ENCODE measurements around the gene ADCY10.

- TF ChIP-seq POLR2A (IDR thresholded peaks at IDR 0.05) (no peak), CTCF (IDR thresholded peaks at IDR 0.05) (no peak)
Measured at GRCh38 chr1:167790117-167790516, 123.8 kb downstream of the ADCY10 start.
